Smooth muscle cell of bladder (primary cell): ENCODE data around the gene CDH5. TPM values are rescaled to one million over a fixed set of nuclear protein-coding genes. Genes with fewer than 3 reads are reported as not detected.

Source experiments
- total RNA-seq: library from RNA; depleted of rRNA; stranded (reverse); fragments of >200 nt; gene quantifications from 2 replicates; pipeline ENCODE4 v1.2.3, GENCODE V29; 2014

CDH5 gene, protein sequence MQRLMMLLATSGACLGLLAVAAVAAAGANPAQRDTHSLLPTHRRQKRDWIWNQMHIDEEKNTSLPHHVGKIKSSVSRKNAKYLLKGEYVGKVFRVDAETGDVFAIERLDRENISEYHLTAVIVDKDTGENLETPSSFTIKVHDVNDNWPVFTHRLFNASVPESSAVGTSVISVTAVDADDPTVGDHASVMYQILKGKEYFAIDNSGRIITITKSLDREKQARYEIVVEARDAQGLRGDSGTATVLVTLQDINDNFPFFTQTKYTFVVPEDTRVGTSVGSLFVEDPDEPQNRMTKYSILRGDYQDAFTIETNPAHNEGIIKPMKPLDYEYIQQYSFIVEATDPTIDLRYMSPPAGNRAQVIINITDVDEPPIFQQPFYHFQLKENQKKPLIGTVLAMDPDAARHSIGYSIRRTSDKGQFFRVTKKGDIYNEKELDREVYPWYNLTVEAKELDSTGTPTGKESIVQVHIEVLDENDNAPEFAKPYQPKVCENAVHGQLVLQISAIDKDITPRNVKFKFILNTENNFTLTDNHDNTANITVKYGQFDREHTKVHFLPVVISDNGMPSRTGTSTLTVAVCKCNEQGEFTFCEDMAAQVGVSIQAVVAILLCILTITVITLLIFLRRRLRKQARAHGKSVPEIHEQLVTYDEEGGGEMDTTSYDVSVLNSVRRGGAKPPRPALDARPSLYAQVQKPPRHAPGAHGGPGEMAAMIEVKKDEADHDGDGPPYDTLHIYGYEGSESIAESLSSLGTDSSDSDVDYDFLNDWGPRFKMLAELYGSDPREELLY
- total RNA-seq = under 0.01 and 0.83 TPM in 2 replicates

DNA sequence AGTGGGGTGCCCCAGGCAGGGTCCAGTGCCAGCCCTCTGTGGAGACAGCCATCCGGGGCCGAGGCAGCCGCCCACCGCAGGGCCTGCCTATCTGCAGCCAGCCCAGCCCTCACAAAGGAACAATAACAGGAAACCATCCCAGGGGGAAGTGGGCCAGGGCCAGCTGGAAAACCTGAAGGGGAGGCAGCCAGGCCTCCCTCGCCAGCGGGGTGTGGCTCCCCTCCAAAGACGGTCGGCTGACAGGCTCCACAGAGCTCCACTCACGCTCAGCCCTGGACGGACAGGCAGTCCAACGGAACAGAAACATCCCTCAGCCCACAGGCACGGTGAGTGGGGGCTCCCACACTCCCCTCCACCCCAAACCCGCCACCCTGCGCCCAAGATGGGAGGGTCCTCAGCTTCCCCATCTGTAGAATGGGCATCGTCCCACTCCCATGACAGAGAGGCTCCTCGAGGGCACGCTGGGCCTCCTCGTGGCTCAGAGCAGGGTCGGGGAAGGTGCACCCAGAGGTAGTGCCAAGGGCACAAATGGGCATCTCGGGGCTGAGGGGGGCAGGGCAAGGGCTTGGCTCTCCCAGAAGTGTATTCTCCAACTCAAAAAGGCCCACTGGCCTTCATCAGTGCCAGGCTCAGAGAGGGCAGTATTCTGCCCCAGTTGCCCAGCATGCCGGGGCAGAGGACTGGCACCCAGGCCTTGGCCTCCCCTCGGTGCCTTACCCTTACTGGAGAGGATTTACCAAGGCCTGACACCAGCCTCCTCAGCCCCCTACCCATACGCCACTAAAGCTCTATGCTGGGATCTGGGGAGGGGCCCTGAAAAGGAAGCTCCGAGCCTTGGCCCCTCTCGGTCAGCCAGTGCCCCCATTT, at the start of gene CDH5:
CDH5 (plus strand) TSS at position 259 of the 867 bp plus-strand sequence. CDS start 12,647 bp downstream, outside the sequence.

DNA sequence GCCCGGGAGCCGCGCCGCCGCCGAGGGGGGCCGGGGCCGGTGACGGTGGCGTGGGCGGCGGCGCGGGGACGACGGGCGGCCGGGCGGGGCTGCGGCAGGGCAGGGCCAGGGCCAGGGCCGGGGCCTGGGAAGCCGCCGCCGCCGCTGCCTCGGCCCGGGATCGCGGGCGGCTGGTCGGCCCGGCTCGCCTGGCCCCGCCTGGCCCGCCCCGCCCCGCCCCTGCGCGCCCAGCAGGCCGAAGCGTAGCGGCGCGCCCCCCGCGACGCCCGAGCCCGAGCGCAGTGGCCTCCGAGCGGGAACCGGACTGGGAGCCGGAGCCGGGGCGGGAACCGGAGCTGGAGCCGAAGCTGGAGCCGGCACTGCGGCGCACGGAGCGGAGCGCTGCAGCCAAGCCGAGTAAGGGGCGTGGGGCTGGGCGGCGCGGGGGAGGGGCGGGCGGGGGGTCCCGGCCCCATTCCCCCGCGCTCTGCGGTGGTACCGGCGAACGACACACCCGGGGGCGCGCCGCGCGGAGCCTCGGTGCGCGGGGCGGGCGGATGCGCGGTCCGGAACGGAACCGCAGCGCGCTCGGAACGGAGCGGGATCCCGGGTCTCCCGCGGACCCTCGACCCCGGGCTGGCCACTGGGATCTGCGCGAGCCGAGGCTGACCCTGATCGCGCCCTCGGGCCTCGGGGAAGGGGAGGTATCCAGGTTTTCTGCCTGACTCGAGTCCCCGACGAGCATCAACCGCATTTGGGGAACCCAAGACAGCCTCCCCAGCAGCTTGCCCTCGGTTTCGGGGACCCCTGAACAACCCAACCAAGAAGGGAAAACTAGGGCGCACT, 60.8 kb downstream of the CDH5 start, which contains the start of gene BEAN1:
BEAN1 (plus strand) TSS at position 260 of the 825 bp plus-strand sequence. CDS start 10,382 bp downstream, outside the sequence.

Other genes with a start within 250 kb of the CDH5 start
- not detected in 2 replicates for gene BEAN1, start 60.6 kb downstream of the CDH5 start, total RNA-seq
- gene TK2, start 183.4 kb downstream of the CDH5 start, total RNA-seq = 48.8 and 78.9 TPM in 2 replicates
- gene CKLF, start 185.9 kb downstream of the CDH5 start, total RNA-seq = 33.4 and 41.8 TPM in 2 replicates
- gene CMTM1, start 199.7 kb downstream of the CDH5 start, total RNA-seq = 1.3 and 1.8 TPM in 2 replicates
- gene CMTM2, start 212.8 kb downstream of the CDH5 start, total RNA-seq = not detected in 2 replicates
- gene CMTM3, start 238.0 kb downstream of the CDH5 start, total RNA-seq = 7.8 and 9.4 TPM in 2 replicates